ENCODE results near the gene TM4SF20.

Gene TM4SF20

DNA sequence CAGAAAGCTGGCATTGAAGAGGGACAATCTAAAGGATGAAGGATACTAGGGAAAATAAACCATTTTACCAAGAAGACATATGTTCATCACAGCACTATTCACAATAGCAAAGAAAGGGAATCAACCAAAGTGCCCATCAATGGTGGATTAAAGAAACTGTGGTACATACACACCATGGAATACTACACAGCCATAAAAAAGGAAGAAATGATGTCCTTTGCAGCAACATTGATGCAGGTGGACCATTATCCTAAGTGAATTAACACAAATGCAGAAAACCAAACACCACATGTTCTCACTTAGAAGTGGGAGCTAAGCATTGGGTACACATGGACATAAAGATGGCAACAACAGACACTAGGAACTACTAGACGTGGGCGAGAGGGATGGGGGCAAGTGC lies 61.3 kb downstream of the TM4SF20 start:
- DNase-seq, result no peak

DNA sequence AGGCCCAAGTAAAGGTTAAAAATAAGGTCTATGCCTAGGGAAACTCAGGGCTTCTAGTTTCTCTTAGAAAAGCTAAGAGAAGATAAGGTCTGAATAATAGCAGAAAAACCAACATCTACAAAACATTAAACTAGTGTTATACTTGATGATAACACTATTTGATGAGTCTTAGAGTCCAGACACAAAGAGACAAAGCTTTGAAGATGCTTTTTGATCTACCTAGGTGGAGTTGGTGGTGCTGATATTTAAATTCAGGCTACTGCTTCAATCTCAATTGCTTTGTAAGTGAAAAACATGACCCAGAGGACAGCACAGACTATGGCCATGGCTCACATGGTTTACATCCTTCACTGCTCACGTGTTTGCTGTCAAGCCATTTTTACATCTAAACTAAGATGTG lies 65.8 kb downstream of the TM4SF20 start:
- no peak for DNase-seq

DNA sequence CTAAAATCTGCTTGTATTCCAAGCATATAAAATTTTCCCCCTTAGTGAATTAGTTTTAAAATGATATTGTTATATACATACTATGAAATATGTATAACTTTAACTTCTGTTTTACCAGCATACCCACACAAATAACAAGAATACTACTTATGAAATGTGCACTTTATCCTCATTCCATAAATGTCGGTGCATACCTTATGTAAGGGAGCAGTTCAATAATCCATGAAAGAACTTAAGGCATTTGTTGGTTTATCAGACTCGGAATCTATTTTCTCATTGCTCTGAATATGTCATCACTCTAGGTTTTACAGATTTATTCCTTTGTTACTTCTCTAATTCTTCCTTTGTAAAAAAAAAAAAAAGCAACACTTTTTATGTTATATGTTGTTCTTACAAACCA lies 66.5 kb downstream of the TM4SF20 start:
- no peak for DNase-seq

Measured in eye (tissue), 1 donor.